Ramos (cell line): ENCODE results near the gene TMEM79.
"Not testable (repeated sequence)": the region's sequence is repeated elsewhere in the genome, so short reads cannot be mapped to it uniquely, and the experiment has no call there.

Experiments
- in situ Hi-C: fragments of 300-500 bp; cut with MboI; formaldehyde crosslinking; loops from one replicate; pipeline ENCODE4 v1.14.3; 2022; ENCODE audit warnings: low sequenced_read_pairs; ENCODE audit not compliant: unreplicated experiment

The TMEM79 gene

DNA sequence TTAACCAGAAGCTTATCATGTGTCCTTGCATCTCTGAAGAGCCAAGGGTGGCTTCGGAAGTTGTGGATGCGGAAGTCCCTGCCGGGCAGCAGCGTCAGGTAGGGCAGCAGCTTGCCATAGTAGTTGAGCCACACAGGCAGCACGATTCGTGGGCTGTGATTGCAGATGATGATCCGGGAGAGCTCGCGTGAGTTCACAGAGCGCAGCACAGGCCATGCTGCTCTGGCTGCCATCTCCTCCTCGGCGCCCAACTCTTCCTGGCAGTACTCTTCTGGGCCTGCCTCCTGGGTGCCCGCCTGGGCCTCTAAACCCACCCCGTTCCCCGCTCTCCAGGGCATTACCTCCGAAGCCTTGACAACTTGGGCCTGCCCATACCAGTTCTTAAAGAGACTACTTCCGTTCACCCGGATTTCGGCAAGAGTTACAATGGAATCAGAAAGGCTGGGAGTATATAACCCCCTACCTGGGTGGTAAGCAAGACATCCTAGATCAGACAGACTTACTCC, 14.8 kb downstream of the TMEM79 start, which contains the start of gene VHLL:
Gene VHLL (minus strand): TSS at position 456 of the 506 bp plus-strand sequence. CDS start 118 bp downstream, at position 338.
- in situ Hi-C loops, result no loop called here

DNA sequence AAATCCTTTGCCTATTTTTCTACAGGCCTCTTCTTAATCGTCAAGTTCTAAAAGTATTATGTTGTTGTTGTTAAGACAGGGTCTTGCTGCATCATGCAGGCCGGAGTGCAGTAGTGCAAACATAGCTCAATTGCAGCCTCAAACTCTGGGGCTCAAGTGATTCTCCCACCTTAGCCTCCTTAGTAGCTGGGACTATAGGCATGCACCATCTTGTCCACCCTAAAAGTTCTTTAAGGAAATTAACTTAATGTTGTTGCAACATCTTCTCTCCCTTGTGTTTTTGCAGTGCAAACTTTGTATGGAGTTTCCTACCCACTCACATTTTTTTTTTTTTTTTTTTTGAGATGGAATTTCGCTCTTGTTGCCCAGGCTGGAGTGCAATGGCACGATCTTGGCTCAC, 19.1 kb downstream of the TMEM79 start:
- in situ Hi-C loops, result no loop called here

DNA sequence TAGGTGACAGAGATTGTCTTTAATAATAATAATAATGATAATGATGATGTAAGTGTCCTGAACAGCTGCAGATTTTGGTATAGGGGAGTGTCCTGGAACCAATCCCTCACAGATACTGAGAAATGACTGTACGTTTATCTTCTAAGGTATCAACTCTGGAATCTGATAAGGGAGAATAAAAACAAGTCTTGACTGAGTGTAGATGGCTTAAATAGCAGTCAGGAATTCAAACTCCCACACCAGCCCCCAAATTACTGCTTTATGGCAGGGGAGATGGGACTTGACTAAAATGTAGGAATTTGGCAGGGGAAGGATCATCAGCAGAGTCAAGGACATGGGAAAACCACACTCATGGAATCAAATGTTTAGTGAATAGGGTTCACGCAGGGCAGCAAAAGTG, 21.1 kb downstream of the TMEM79 start:
- in situ Hi-C loops, result no loop called here

DNA sequence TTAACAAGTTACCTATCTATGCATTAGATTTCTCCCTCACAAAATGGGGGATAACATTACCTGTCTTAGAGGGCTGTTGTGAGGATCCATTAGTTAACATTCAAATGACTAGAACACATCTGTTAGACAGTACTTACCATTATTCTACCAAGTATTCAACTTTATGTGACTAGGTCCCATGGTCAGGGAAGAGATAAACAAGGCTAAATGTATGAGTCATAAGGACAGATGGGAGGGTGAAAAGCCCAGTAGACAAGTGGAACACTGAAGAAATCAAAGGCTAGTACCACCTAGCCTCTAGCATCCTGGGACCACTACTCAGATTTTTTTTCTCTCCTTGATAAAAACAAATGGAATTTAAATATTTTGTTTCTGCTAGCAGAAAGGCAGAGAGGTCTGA, 24.0 kb downstream of the TMEM79 start:
- in situ Hi-C loops, result no loop called here

DNA sequence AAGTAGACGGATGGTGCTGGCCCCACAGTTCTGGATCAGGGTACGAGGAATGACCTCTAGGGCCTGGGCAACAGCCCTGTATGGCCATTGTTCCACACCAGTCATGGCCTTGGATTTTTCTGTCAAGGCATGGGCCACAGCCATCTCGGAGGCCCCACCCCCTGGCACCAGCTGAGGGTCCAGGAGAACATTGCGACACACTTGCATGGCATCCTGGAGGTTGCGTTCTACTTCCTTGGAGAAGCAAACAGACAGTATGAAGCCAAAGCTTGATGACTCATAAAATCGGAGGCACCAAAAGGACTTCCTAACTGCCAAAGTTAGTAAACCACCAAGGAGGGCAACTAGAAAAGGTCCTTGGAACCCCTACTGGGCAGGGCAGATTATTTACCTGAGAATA, 26.8 kb downstream of the TMEM79 start:
- in situ Hi-C loops, result loop anchor here (10.0 kb wide), 1 partner anchor 166 kb away; no protein-coding TSS in a partner anchor

DNA sequence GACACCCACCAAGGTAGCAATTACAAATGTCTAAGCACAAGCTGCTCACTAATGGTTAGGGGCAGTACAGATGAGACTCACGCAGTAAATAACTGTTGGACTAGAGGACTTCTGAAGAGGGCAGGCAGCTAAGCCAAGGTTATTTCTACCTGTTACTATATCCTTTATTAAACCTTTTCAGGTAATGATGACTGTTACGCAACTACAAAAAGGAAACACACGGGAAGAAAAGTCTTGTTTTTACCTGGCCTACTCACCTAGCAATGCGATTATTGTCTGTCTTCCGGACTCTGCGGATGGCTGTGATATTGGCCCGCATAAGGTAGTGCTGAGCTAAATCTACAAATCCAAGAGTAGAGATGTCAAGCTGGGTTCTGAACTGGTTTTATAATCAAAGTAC, 32.8 kb downstream of the TMEM79 start:
- in situ Hi-C loops, result loop anchor here (10.0 kb wide), 1 partner anchor 172 kb away; no protein-coding TSS in a partner anchor

DNA sequence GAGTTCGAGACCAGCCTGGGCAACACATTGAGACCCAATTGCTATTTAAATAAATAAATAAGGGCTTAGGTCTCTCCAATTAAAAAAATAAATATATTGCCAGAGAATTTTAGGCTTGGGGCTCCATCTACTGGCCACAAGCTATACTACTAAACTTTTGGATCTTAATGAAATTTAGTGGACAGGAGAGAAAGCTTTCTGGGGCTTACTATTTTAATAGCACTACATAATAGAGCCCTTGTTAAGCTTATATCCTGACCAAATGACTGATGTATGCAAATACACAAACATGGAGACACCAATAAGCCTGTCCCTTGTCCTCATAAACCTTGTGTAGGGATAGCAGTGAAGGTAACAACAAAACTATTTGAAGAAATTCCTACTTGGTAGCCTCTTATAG, 35.5 kb downstream of the TMEM79 start:
- in situ Hi-C loops, result loop anchor here (10.0 kb wide), 1 partner anchor 175 kb away; no protein-coding TSS in a partner anchor

DNA sequence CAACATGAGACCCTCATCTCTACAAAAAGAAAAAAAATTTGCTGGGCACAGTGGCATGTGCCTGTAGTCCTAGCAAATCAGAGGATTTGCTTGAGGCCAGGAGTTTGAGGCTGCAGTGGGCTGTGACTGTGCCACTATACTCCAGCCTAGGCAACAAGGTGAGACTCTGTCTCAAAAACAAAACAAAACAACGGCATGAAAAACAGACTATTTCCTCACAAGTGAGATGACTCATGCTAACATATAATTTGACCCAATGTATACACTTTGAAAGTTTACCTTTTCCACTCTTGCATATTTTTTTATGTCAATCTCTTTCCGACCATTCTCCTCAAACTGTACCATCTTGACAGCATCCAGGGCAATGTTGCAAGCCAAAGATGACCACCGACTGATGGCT, 36.4 kb downstream of the TMEM79 start:
- in situ Hi-C loops, result no loop called here

DNA sequence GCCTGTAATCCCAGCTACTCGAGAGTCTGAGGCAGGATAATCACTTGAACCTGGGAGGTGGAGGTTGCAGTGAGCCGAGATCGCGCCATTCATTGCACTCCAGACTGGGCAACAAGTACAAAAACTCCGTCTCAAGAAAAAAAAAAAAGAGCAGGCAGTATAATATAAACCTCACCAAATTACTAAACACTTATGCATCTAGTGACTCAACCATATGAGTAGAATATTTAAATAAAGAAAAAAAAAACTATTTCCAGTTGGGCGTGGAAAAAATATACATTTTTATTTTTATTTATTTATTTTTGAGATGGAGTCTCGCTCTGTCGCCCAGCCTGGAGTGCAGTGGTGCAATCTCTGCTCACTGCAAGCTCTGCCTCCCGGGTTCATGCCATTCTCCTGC, 39.1 kb downstream of the TMEM79 start:
- in situ Hi-C loops, result not testable (repeated sequence)

DNA sequence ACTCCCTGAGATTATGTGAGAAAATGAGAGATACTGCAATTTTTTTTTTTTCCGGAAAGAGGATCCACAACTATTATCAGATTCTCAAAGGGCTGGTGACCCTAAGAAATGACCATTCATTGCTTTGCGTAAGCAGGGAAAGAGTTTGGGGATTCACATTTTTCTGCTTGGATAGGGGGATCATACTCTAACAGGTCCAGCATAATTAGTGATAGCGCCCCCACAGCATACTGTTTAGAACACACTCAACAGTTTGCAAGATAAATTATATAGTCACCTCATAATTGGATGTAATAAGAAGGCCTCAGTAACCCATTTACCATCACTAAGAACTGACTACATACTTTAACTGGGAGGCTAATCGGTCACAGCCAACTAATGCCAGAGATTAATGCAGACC, 52.1 kb downstream of the TMEM79 start:
- in situ Hi-C loops, result no loop called here

DNA sequence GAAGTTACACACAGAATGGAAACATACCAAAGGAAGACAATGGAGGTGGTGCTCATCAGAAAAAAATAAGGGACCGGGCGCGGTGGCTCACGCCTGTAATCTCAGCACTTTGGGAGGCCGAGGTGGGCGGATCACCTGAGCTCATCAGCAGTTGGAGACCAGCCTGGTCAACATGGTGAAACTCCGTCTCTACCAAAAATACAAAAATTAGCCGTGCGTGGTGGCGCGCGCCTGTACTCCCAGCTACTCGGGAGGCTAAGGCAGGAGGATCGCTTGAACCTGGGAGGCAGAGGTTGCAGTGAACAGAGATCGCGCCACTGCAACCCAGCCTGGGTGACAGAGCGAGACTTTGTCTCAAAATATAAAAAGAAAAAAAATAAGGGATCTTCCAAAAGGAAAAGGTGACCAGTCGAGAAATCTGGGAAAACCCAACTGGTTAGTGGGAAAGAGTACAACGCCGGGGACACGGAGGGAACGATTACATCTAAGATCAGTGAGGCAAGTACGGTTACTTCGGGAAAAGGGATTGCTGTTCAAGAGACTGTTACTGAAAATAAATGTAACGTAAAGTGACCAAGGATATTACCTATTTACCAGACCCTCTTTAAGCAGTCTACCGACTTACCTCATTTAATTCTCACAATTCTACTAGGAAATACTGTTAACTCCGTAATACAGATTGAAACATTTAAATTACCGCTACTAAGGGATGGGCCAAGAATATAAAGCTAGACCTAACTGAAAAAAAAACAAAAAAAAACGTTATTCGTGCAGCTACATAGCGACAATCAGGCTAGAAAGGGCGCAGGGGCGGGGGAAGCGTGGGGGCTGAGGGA, 53.1 kb downstream of the TMEM79 start:
- in situ Hi-C loops, result no loop called here

DNA sequence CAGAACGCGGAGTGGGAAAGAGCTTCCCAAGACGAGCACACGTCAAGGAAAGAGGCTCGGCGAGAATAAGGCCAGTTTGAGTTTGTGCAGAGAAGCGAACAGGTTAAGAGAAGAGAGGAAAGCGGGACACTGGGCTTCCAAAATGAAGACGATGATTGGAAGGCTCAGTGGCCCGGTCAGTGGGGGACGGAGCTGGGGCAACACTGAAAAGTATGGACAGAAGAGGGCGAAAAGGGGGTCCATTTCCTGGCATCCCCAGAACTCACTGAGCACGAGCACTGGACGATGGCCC, 53.7 kb downstream of the TMEM79 start:
- in situ Hi-C loops, result no loop called here

DNA sequence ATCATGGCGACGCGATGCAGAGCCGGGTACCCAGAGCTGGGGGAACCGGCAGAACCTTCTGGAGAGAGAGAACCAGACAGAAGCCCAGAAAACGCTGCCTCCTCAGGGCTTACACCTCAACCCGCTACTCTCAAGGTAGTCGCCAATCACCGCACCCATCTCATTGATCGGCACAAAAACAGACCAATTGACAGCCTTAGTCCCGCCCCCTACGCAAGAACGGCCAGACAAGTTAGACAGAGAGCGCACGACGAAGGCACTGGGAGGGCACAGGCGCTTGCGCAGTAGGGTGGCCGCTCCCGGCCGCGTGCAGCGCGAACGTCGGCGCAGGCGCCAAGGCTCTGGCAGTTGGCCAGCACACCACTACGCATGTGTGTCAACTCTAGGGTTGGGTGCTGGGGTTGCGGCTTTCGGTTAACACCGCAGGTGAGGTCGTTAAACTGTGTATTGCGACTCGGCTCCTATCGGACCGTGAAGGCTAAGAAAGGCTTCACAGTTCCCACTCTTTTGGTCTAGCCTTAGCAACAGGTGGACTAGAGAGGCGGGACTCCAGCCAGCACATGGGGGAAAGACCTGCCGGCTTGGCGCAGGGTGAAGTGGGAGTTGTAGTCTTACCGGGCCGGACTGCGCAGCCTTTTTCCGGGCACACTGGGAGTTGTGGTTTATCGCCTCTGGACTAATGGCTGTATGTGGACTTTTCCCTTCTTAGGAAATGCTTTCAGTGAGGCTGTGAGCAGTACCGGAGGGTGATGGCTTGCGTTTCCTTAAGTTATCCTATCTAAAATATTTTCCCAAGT, 54.3 kb downstream of the TMEM79 start, which contains the start of the genes CCT3 and TSACC:
Gene CCT3 (minus strand): TSS at position 113 of the 797 bp plus-strand sequence. CDS start 108 bp downstream, at position 5.
Gene TSACC (plus strand): TSS at position 347 of the 797 bp plus-strand sequence. CDS start 1,232 bp downstream, outside the sequence.
- in situ Hi-C loops, result no loop called here
